ENCODE results near the gene SSU72. TPM values are rescaled to one million over a fixed set of nuclear protein-coding genes. Genes with fewer than 3 reads are reported as not detected.
"Not testable (repeated sequence)": the region's sequence is repeated elsewhere in the genome, so short reads cannot be mapped to it uniquely, and the experiment has no call there.

The SSU72 gene
- total RNA-seq, 1 donor from 2014 or later, result 104 TPM

GRCh38 chr1:1597275-1597930 lies 22.7 kb upstream of the SSU72 start:
- peaks cover 27% of the 10 kb centered on the region for H3K4me1 ChIP-seq
- no peaks in the 10 kb centered on the region for H3K36me3 ChIP-seq
- peak; percentile 46 for TF ChIP-seq CTCF (IDR thresholded peaks at IDR 0.05; ENCODE audit: borderline replicate concordance)
- peak overlapping the region; percentile 42 for H3K4me3 ChIP-seq
- peaks cover 59% of the 10 kb centered on the region for H3K27me3 ChIP-seq (ENCODE audit: low read depth)
- intact Hi-C loops (cut with micrococcal nuclease), result no loop called here
- DNase-seq, result no peak
- no peaks in the 10 kb centered on the region for H3K9me3 ChIP-seq (replicated peaks)
- H3K27ac ChIP-seq (replicated peaks), result no peak overlapping the region

- Histone ChIP-seq H3K36me3 (no peaks in the 10 kb centered on the region), H3K27me3 (ENCODE audit: low read depth) (peaks cover 52% of the 10 kb centered on the region), H3K4me1 (peaks cover 27% of the 10 kb centered on the region), H3K4me3 (no peak overlapping the region), H3K9me3 (replicated peaks) (no peaks in the 10 kb centered on the region), H3K27ac (replicated peaks) (no peak overlapping the region)
- TF ChIP-seq CTCF (IDR thresholded peaks at IDR 0.05; ENCODE audit: borderline replicate concordance), result no peak
- DNase-seq, result no peak
- intact Hi-C loops (cut with micrococcal nuclease), result no loop called here
Measured at GRCh38 chr1:1596493-1597274, 22.0 kb upstream of the SSU72 start.

GRCh38 chr1:1595341-1595740 lies 20.7 kb upstream of the SSU72 start:
- H3K4me3 ChIP-seq; H3K36me3 ChIP-seq; H3K27ac ChIP-seq (replicated peaks); intact Hi-C loops (cut with micrococcal nuclease); H3K9me3 ChIP-seq (replicated peaks); DNase-seq: not testable (repeated sequence)
- H3K4me1 ChIP-seq, result peaks cover 21% of the 10 kb centered on the region
- H3K27me3 ChIP-seq (ENCODE audit: low read depth), result peaks cover 46% of the 10 kb centered on the region

- Histone ChIP-seq H3K36me3 (no peaks in the 10 kb centered on the region), H3K9me3 (replicated peaks) (no peaks in the 10 kb centered on the region), H3K4me3 (no peak overlapping the region), H3K27ac (replicated peaks) (no peak overlapping the region), H3K27me3 (ENCODE audit: low read depth) (peaks cover 48% of the 10 kb centered on the region), H3K4me1 (peaks cover 18% of the 10 kb centered on the region)
- no peak for TF ChIP-seq CTCF (IDR thresholded peaks at IDR 0.05; ENCODE audit: borderline replicate concordance)
- DNase-seq, result no peak
- intact Hi-C loops (cut with micrococcal nuclease), result no loop called here
Measured at GRCh38 chr1:1594602-1595260, 20.1 kb upstream of the SSU72 start.

- no peak for DNase-seq
- no peak overlapping the region for H3K4me3 ChIP-seq
- no peak for TF ChIP-seq CTCF (IDR thresholded peaks at IDR 0.05; ENCODE audit: borderline replicate concordance)
- H3K27me3 ChIP-seq (ENCODE audit: low read depth), result peaks cover 46% of the 10 kb centered on the region
- peaks cover 13% of the 10 kb centered on the region for H3K4me1 ChIP-seq
- H3K9me3 ChIP-seq (replicated peaks), result no peaks in the 10 kb centered on the region
- no peak overlapping the region for H3K27ac ChIP-seq (replicated peaks)
- intact Hi-C loops (cut with micrococcal nuclease), result no loop called here
- H3K36me3 ChIP-seq, result no peaks in the 10 kb centered on the region
Measured at GRCh38 chr1:1593834-1594601, 19.4 kb upstream of the SSU72 start.

Measured in left ventricle myocardium inferior (tissue), 1 donor.